Endothelial cell of hepatic sinusoid (primary cell): ENCODE measurements around the gene NUMBL.
"Not testable (repeated sequence)": the region's sequence is repeated elsewhere in the genome, so short reads cannot be mapped to it uniquely, and the experiment has no call there.

Source experiments
- in situ Hi-C: cut with HindIII; loops from 2 replicates; pipeline ENCODE4 v1.10.0; 2017; ENCODE audit warnings: low sequenced_read_pairs

NUMBL gene

DNA sequence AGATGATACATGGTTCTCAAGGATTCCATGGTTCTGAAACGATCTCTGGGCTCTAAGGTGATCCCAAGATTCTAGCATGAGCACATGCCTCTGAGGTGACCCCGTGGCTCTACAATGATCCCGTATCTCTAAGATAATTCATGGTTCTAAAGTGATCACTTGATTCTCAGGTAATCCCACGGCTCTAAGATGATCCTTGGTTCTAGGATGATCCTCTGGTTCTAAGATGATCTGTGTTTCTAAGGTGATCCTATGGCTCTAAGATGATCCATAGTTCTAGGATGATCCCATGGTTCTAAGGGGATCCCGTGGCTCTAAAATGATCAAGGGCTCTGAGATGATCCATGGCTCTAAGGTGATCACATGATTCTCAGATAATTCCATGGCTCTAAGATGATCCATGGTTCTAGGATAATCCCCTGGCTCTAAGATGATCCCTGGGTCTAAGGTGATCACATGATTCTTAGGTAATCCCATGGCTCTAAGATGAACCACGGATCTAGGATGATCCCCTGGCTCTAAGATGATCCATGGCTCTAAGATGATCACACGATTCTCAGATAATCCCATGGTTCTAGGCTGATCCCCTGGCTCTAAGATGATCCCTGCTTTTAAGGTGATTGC lies 21.3 kb downstream of the NUMBL start:
- in situ Hi-C loops: no loop called here

DNA sequence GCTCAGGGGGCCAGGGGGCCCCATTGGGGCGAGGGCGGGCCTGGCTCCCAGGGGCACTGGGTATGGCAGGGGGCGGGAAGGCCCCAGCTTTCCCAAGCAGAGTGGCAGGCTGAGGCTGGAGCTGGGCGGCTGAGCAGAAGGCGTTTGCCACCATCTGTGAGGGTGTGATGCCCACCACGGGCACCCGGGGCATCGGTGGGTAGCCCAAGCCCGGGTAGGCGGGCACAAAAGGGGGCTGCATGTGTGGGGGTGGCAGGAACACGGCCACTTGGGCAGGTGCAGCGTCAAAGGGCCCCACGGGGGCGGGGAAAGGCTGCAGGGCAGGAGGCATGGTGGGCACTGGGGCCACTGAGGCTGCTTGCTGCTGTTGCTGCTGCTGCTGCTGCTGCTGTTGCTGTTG lies 22.8 kb downstream of the NUMBL start:
- in situ Hi-C loops: no loop called here

DNA sequence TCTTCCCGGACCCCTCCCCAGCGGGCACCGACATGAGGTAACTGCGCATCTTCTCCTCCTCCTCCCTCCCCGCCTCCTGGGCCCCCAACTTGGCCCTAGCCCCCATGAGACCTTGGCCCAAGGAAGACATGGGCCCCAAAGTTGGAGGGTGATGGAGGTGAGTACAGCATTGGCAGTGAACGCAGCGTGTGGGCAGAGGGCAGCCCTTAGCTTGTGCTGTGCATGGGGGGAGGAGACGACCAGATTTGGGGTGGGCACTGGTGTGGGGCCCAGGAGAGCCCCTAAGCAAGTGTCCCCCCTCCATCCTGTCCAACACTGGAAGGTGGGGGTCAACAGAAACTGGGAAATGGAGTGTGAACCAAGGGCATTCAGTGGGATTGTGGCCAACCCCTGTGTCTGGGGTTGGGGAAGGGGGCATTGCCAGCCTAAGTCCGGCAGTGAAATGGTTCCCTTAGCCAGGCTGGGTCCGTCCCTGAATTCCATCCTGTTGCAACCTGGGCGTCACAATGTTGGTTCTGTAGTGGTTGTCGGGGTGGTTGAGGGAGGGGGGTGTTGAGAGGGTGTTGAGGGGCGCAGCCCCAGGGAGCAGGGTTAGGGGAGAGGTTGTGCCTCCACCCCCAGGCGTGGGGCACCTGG lies 23.5 kb downstream of the NUMBL start:
- in situ Hi-C loops: no loop called here

DNA sequence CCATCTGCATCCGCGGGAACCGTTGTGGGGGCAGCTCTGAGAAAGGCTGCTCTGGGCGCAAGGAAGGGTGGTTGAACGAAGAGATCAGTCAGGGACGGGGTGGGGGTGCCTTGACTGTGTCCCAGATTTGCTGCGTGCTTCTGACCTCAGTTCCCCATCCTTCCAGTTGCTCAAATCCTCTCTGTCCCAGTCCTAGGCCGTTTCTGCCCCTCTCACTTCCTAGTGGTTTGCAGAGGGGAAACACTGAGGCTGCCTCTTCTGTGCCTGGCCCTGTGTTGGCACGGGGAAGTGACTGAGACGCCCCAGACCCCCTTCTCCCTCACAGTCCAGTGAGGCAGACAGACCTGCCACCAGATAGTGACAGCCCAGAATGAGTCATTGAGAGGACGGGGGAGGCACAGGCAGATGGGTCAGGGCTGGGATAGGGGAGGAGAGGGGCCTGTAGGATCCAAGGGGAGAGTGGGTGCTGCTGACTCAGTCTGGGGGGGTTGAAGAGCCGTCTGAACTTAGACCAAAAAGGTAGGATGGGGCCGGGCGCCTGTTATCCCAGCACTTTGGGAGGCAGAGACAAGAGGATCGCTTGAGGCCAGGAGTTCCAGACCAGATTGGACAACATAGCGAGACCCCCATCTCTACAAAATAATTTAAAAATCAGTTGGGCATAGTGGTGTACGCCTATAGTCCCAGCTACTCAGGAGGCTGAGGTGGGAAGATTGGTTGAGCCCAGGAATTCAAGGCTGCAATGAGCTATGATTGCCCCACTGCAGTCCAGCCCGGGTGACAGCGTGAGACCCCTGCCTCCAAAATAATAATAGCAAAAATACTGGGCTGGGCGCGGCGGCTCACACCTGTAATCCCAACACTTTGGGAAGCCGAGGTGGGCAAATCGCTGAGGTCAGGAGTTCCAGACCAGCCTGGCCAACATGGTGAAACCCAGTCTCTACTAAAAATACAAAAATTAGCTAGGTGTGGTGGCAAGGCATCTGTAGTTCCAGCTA lies 26.5 kb downstream of the NUMBL start:
- in situ Hi-C loops: no loop called here

DNA sequence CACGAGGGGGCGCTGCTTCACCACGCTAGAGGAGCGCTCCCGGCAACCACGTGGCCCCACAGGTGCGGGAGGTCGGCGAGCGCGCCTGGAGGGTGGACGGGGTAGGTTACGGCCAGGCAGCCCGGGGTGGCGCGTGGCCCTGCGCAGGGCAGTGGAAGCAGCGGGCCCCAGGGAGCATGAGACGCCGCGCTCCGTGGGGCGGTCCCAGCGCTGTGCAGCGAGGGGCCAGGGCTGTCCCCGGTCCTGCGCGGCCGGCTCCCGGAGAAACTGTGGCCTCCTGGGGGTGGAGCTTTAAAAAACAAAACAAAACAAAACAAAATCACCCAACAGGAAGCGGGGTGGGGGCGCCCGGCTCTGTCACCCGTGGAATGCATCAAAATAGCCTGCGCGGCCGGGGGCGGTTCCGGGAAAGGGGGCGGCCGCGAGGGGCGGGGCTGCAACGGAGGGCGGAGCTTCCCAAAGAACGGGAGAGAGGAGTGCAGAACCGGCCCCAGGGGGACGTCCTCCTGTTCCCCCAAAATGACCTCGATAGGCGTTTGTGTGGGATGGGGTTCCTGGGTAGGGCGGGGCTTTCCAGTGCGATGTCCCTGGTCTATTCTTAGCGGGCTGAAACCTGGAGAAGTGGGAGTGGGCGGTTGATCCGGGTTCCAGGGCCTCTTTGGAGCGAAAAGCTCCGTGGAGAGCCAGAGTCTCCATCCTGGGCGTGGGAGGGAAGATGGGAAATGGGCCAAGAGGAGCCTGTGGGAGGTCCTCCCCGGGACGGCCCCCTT lies 27.3 kb downstream of the NUMBL start:
- in situ Hi-C loops: no loop called here

DNA sequence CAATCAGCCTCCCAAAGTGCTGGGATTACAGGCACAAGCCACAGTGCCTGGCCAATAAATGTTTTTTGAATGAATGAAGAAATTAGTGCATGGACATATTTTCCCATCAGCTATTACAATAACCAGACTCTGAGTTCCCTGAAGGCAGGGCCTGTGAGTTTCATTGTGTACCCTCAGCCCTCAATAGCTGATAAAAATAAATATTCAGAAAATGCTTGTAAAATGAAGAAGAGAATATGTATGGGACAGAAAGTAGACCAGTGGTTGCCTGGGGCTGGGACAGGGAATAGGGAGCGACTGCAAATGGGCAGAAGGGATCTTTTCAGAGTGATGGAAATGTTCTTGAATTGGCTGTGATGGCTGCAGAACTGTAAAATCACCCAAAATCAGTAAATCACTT lies 28.8 kb downstream of the NUMBL start:
- in situ Hi-C loops: no loop called here

DNA sequence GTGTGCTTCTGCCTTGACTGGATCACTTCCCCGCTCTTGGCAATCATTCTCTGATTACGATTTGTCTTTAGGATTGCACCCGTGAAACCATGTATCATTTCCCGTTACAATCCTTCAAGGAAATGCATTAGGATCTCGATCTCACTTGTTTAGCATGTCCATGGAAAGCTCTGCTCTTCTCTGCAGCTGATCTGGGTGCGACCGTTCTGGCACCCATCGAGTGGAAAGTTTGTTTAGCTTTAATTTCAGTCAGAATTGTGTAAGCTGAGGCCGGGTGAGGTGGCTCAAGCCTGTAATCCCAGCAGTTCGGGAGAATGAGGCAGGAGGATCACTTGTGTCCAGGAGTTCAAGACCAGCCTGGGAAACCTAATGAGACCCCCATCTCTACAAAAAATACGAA lies 30.9 kb downstream of the NUMBL start:
- in situ Hi-C loops: no loop called here

DNA sequence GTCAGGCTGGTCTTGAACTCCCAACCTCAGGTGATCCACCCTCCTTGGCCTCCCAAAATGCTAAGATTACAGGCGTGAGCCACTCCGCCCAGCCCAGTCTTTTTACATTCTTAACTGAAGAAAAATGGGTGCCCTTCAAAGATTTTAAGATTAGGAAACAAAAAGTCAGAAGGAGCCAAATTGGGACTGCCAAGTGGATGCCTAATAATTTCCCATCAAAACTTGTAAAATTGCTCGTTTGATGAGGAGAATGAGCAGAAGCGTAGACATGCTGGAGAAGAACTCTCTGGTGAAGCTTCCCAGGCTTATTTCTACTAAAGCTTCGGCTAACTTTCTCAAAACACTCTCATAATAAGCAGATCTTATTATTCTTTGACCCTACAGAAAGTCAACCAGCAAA lies 31.3 kb downstream of the NUMBL start:
- in situ Hi-C loops: no loop called here

DNA sequence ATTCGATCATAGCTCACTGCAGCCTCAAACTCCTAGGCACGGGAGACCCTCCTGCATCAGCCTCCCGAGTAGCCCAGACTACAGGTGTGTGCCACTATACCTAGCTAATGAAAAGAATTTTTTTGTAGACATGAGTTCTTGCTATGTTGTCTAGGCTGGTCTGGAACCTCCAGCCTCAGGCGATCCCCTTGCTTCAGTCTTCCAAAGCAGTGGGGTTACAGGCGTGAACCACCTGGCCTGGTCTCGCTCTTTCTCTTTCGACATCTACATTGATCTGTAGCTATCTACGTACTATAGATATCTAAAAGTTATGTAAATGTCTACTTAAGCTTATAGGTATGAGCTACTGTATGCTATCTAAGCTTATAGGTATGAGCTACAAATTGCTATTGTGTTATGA lies 32.4 kb downstream of the NUMBL start:
- in situ Hi-C loops: no loop called here

DNA sequence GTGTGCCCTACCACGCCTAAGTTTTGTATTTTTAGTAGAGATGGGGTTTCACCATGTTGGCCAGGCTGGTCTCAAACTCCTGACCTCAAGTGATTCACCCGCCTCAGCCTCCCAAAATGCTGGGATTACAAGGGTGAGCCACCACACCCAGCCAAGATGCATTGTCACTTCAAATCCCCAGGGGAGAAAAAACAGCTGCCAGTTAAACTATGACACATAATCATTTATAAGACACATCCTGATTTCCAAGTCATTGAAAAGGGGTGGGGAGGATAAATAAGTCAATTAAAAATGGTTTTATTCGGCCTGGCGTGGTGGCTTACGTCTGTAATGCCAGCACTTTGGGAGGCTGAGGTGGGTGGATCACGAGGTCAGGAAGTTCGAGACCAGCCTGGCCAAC lies 34.8 kb downstream of the NUMBL start:
- in situ Hi-C loops: not testable (repeated sequence)

DNA sequence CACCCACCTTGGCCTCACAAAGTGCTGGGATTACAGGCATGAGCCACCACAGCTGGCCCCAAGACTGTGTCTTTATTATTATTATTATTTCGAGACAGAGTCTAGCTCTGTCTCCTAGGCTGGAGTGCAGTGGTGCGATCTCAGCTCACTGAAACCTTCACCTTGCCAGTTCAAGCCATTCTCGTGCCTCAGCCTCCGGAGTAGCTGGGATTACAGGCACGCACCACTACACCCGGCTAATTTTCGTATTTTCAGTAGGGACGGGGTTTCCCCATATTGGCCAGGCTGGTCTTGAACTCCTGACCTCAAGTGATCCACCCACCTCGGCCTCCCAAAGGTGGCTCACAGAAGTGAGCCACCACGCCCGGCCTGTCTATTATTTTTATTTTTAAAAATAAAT lies 38.1 kb downstream of the NUMBL start:
- in situ Hi-C loops: not testable (repeated sequence)

DNA sequence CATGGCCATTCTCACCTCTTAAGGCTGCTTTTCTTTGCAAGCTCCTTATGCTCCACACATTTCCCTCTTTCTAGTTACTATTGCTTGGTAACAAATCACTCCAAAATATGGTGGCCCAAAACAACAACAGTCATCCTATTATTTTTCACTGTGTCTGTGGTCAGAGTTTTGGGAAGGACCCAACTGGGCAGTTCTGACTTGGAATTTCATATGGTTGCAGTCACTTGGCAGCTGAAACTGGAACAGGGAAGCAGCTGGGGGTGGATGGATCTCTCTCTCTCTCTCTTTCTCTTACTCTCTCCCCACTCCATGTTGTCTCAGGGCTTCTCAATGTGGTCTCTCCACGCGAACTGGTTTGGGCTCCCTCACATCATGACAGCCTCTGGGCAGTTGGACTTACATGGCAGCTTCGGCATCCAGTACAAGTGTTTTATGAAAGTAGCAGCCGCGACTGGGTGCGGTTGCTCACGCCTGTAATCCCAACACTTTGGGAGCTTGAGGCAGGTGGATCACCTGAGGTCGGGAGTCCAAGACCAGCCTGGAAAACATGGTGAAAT lies 39.6 kb downstream of the NUMBL start:
- in situ Hi-C loops: no loop called here

DNA sequence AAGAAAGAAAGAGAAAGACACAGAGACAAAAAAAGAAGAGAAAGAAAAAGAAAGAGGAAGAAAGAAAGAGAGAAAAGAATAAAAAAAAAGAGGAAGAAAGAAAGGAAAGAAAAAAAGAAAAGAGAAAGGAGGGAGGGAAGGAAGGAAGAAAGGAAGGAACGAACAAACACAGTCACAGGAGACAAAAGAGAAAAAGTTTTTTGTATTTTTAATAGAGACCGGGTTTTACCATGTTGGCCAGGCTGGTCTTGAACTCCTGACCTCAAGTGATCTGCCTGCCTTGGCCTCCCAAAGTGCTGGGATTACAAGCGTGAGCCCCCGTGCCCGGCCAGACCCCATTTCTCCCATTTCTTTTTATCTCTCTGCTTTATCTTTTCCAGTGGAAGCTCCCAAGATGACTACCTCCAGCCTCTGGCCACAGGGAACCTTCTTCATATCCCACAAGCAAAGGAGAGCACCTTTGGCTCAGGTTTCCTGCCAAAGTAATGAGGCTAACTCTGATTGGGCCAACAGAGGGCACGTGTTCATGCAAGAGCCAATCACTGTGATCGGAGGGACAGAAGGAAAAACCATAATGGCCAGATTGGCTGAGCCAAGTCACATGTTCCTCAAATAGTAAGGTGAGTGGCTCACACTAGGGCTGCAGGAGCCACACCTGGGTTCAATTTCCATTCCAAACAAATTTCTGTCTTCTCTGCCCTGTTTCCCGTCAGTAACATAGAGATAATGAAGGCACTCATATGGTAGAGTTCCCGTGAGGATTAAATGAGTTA lies 40.4 kb downstream of the NUMBL start:
- in situ Hi-C loops: not testable (repeated sequence)

DNA sequence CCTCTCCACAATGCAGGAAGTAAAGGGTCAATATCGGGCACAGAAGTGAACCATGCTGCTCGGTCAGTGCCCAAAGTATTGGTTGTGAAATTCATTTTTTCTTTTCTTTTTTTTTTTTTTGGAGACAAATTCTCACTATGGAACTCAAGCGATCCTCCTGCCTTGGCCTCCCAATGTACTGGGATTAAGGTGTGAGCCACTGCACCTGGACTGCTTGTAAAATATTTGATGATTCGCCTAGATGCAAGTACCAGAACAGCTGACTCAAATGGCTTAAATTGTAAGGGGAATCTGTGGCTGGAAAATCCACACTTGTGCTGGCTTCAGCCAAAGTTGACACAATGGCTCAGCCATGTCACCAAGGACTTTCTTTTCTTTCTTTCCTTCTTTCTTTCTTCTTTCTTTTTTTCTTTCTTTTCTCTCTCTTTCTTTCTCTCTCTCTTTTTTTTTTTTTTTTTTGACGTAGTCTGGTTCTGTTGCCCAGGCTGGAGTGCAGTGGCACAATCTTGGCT lies 43.7 kb downstream of the NUMBL start:
- in situ Hi-C loops: no loop called here

DNA sequence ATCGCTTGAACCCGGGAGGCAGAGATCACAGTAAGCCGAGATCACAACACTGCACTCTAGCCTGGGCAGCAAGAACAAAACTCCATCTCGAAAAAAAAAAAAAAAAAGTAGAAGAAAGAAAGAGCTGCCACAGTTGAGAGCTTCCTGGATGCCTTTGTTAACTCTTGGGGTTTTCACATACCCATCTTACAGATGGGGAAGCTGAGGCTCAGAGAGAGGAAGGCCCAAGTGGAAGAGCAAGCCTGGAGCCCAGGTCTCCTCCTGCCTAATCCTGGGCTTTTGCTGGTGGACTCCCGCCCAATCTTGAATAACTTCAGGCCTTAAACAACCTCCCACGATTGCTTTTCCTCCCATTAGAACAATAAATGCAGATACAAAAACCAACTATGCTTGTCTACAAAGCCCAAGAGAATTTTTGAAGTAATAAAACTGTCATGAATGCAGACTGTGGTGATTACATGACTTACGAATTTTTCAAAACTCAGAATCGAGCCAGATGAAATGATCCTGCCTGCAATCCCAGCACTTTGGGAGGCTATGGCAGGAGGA lies 47.6 kb downstream of the NUMBL start:
- in situ Hi-C loops: no loop called here

DNA sequence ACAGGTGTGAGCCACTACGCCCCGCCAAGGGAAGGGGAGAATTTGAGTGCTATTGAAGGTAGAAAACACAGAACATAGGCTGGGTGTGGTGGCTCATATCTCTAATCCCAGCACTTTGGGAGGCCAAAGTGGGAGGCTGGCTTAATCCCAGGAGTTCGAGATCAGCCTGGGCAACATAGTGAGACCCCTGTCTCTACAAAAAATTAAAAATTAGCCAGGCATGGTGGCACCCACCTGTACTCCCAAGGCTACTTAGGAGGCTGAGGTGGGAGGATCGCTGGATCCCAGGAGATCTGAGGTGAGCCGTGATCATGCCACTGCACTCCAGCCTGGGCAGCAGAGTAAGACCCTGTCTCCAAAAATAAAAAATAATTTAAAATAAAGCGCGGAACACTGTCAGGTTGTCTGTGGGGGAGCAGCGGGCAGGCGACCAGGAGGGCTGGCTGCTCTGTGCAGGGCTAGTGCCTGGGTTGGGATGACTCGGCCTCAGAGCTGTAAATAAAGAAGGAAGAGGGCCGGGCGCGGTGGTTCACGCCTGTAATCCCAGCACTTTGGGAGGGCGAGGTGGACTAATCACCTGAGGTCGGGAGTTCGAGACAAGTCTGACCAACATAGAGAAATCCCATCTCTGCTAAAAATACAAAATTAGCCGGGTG lies 48.3 kb downstream of the NUMBL start:
- in situ Hi-C loops: no loop called here

DNA sequence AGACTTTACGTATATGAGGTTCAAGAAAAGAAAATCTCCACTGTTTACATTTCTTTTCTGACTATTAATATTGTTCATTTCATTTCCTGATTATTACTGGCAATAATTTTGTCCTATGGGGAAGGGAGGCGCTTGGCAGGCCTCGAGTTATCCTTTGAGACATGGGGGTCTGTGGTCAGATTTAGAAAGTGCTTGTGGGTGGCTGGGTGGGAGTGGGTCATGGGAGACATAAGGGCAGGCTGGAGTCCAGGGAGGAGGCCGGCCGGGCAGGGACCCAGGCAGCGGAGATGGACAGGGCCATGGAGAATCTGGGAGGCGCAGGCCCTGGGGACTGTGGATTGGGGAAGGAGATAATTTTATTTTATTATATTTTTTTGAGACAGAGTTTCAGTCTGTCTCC lies 49.2 kb downstream of the NUMBL start:
- in situ Hi-C loops: no loop called here

DNA sequence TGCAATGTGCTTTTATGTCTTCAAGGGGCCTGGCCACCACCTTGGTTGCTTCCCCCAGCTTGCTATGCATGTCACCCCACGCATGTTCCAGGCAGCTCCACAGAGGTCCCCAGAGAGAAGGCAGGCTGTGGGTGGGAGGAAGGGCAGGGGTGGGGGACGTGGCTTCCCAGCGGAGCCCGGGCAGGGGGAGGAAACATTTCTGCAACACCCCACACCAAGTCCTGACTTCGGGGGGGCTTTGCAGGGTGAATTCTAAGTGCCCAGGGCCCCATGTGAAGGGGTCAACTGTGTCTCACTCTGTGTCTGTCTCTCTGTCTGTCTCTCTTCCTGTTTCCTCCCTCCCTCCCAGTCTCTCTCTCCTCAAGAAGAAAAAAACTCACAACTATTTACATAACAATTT lies 49.7 kb downstream of the NUMBL start:
- in situ Hi-C loops: no loop called here

DNA sequence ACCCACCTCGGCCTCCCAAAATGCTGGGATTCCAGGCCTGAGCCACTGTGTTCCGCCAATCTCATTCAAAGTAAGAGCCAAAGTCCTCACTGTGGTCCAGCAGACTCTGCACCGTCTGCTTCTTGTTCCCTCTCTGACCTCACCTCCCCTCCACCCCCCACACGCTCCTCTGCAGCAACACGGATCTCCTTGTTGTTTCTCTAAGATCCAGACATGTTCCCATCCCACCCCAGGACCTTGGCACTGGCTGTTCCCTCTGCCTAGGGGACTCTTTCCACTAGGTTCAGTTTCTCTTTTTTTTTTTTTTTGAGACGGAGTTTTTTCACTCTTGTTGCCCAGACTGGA lies 50.8 kb downstream of the NUMBL start:
- in situ Hi-C loops: loop anchor here (5.0 kb wide), 2 partner anchors 42 to 87 kb away; no protein-coding TSS in a partner anchor
